Lower leg skin (tissue), 3 donors: ENCODE results near the gene CALCR.

Experiments used
- CTCF ChIP-seq, 3 donors: fragments of 450-650 bp; IDR thresholded peaks; one replicate each; pipeline ENCODE4 v1.5.1; 2016; ENCODE audit warnings: antibody characterized with exemption in 3 of 3, mild to moderate bottlenecking in 3 of 3, moderate library complexity in 2 of 3
- POLR2A ChIP-seq, 2 donors: fragments of 450-650 bp; IDR thresholded peaks; one replicate each; pipeline ENCODE4 v1.6.1; 2016 to 2017; ENCODE audit warnings: antibody characterized with exemption in 2 of 2, mild to moderate bottlenecking in 1 of 2, moderate library complexity in 1 of 2

GRCh38 chr7:93516834-93517233 lies 57.7 kb downstream of the CALCR start:
- TF ChIP-seq CTCF (IDR thresholded peaks at IDR 0.05) (no peak), POLR2A (IDR thresholded peaks at IDR 0.05) (no peak)
